ENCODE results near the gene HMX1. TPM values are rescaled to one million over a fixed set of nuclear protein-coding genes. Genes with fewer than 3 reads are reported as not detected.
A peak's percentile ranks its signal among the peaks of the same experiment; 100 is the strongest.

HMX1 gene
- total RNA-seq, 4 donors from 2014 or later: 2.6 TPM; not detected in 3

- H3K9me3 ChIP-seq: no peaks in the 10 kb centered on the region
- H3K4me3 ChIP-seq (replicated peaks in 1 of 3): no peak overlapping the region
- no peaks in the 10 kb centered on the region for H3K36me3 ChIP-seq
- no peaks in the 10 kb centered on the region for H3K27me3 ChIP-seq
- intact Hi-C loops (cut with DNase I): no loop called here
- no peaks in the 10 kb centered on the region for H3K4me1 ChIP-seq
- TF ChIP-seq POLR2A (IDR thresholded peaks at IDR 0.05) (no peak), CTCF (IDR thresholded peaks at IDR 0.05) (no peak)
- DNase-seq: peak in 1 of 2 donors; percentile 20
- WGBS, 2 donors: 4 to 6% methylated on average over 10 of the region's 10 CpGs
- no peak overlapping the region for H3K27ac ChIP-seq
These were observed 23.9 kb downstream of the HMX1 start for GRCh38 chr4:8847764-8848163.

- intact Hi-C loops (cut with DNase I): no loop called here
- H3K9me3 ChIP-seq: no peaks in the 10 kb centered on the region
- no peaks in the 10 kb centered on the region for H3K36me3 ChIP-seq
- H3K27ac ChIP-seq: no peak overlapping the region
- WGBS, 2 donors: 77 to 81% methylated on average over 12 of the region's 12 CpGs
- TF ChIP-seq CTCF (IDR thresholded peaks at IDR 0.05) (no peak), POLR2A (IDR thresholded peaks at IDR 0.05) (no peak)
- no peaks in the 10 kb centered on the region for H3K27me3 ChIP-seq
- no peak overlapping the region for H3K4me3 ChIP-seq (replicated peaks in 1 of 3)
- H3K4me1 ChIP-seq: no peaks in the 10 kb centered on the region
- DNase-seq: no peak
These were observed 24.3 kb downstream of the HMX1 start for GRCh38 chr4:8847331-8847730.

GRCh38 chr4:8846826-8847225 lies 24.8 kb downstream of the HMX1 start:
- Histone ChIP-seq H3K36me3 (no peaks in the 10 kb centered on the region), H3K27ac (no peak overlapping the region), H3K9me3 (no peaks in the 10 kb centered on the region), H3K4me1 (no peaks in the 10 kb centered on the region), H3K27me3 (no peaks in the 10 kb centered on the region), H3K4me3 (replicated peaks in 1 of 3) (no peak overlapping the region)
- 67 to 76% methylated on average over 3 of the region's 3 CpGs for WGBS, 2 donors
- DNase-seq: no peak
- intact Hi-C loops (cut with DNase I): no loop called here
- no peak for TF ChIP-seq POLR2A (IDR thresholded peaks at IDR 0.05)
- TF ChIP-seq CTCF (IDR thresholded peaks at IDR 0.05): no peak

GRCh38 chr4:8846046-8846720 lies 25.5 kb downstream of the HMX1 start:
- intact Hi-C loops (cut with DNase I): no loop called here
- WGBS, 2 donors: 54 to 78% methylated on average over 9 of the region's 9 CpGs
- no peak for TF ChIP-seq POLR2A (IDR thresholded peaks at IDR 0.05)
- no peak for TF ChIP-seq CTCF (IDR thresholded peaks at IDR 0.05)
- Histone ChIP-seq H3K27ac (no peak overlapping the region), H3K36me3 (no peaks in the 10 kb centered on the region), H3K9me3 (no peaks in the 10 kb centered on the region), H3K4me1 (no peaks in the 10 kb centered on the region), H3K27me3 (no peaks in the 10 kb centered on the region), H3K4me3 (replicated peaks in 1 of 3) (no peak overlapping the region)
- no peak for DNase-seq

GRCh38 chr4:8844976-8845690 lies 26.5 kb downstream of the HMX1 start:
- Histone ChIP-seq H3K36me3 (no peaks in the 10 kb centered on the region), H3K9me3 (no peaks in the 10 kb centered on the region), H3K4me1 (no peaks in the 10 kb centered on the region), H3K27me3 (no peaks in the 10 kb centered on the region), H3K4me3 (replicated peaks in 1 of 3) (no peak overlapping the region), H3K27ac (no peak overlapping the region)
- no peak for TF ChIP-seq POLR2A (IDR thresholded peaks at IDR 0.05)
- no peak for TF ChIP-seq CTCF (IDR thresholded peaks at IDR 0.05)
- intact Hi-C loops (cut with DNase I): no loop called here
- no peak for DNase-seq
- WGBS, 2 donors: 75 to 83% methylated on average over 14 of the region's 14 CpGs

Measured in thyroid gland (tissue), 4 donors.